Measurements from ENCODE around the gene PCDHA1. TPM values are rescaled to one million over a fixed set of nuclear protein-coding genes. Genes with fewer than 3 reads are reported as not detected.

The PCDHA1 gene
- total and polyA plus RNA-seq, 9 of the 15 experiments (the other 6 are each of a cell fraction or from before 2014, with no cell fraction given) = not detected

GRCh38 chr5:140962190-140962589 lies 176.2 kb downstream of the PCDHA1 start:
- Histone ChIP-seq H3K9me1 (ENCODE audit: control insufficient read depth, insufficient read depth, low read length) (no peaks in the 10 kb centered on the region), H3K9me3 (replicated peaks; ENCODE audit: control insufficient read depth, insufficient read depth, low read depth, low read length) (no peaks in the 10 kb centered on the region), H3K27me3 (ENCODE audit: control insufficient read depth in 2 of 2, insufficient read depth in 2 of 2, low read length in 2 of 2) (peaks cover 0 to 10% of the 10 kb centered on the region in 2 experiments; a peak in 1 of 5 replicates), H3K4me1 (replicated peaks in 1 of 2; ENCODE audit: control insufficient read depth in 2 of 2, insufficient read depth in 2 of 2, low read length in 2 of 2) (no peaks in the 10 kb centered on the region; a peak in 1 of 5 replicates), H3K9ac (ENCODE audit: insufficient read depth in 1 of 2, low read depth in 2 of 2, low read length in 2 of 2) (no peak overlapping the region), H4K20me1 (replicated peaks; ENCODE audit: control insufficient read depth, insufficient read depth, low read length) (no peaks in the 10 kb centered on the region), H3K4me2 (ENCODE audit: insufficient read depth, low read length) (no peak overlapping the region), H3K4me3 (no peak overlapping the region), H3K79me2 (ENCODE audit: control insufficient read depth, insufficient read depth, low read length) (no peaks in the 10 kb centered on the region), H3K36me3 (ENCODE audit: control insufficient read depth, insufficient read depth, low read length) (no peaks in the 10 kb centered on the region), H2AFZ (ENCODE audit: low read depth, low read length) (no peak overlapping the region), H3K27ac (ENCODE audit: extremely low read depth, low read depth, low read length) (no peak overlapping the region)
- ATAC-seq (no peak), DNase-seq (ENCODE audit: extremely low read depth in 1 of 4, low spot score in 3 of 4) (no peak), FAIRE-seq (no peak)
- TF ChIP-seq CEBPG (CRISPR knock-in tag; IDR thresholded peaks at IDR 0.05) (no peak), CEBPG (tag; conservative IDR thresholded peaks at IDR 0.05 in 1 of 2, IDR thresholded peaks at IDR 0.05 in 1 of 2) (peak in 1 of 2 experiments; percentile 91; a peak in 2 of 4 replicates), CEBPB (tag; IDR thresholded peaks at IDR 0.05) (peak; percentile 67; the same call in 1 of the 2 replicates), CREM (IDR thresholded peaks at IDR 0.05; ENCODE audit: low read depth) (no peak)
- WGBS (ENCODE audit: insufficient coverage, low coverage, missing lambda C conversion rate) = 0% methylated on average over 1 of the region's 1 CpG
- ChIA-PET POLR2A (no interaction called here), CTCF (ENCODE audit: low intra/inter-chr PET ratio) (no interaction called here)
- intact Hi-C loops (cut with micrococcal nuclease) = no loop called here
- no TSS peak for BruUV-seq (replicated peaks)
- in situ Hi-C loops (cut with MboI) = no loop called here

- H3K27me3 ChIP-seq (ENCODE audit: control insufficient read depth in 2 of 2, insufficient read depth in 2 of 2, low read length in 2 of 2) = peaks cover 0 to 11% of the 10 kb centered on the region in 2 experiments; a peak in 2 of 5 replicates
- no peak overlapping the region for H3K4me3 ChIP-seq
- DNase-seq (ENCODE audit: extremely low read depth in 1 of 4, low spot score in 3 of 4) = no peak
- intact Hi-C loops (cut with micrococcal nuclease) (no loop called here), in situ Hi-C loops (cut with MboI) (no loop called here)
- no peaks in the 10 kb centered on the region for H3K9me3 ChIP-seq (replicated peaks; ENCODE audit: control insufficient read depth, insufficient read depth, low read depth, low read length)
- H3K4me1 ChIP-seq (replicated peaks in 1 of 2; ENCODE audit: control insufficient read depth in 2 of 2, insufficient read depth in 2 of 2, low read length in 2 of 2) = no peaks in the 10 kb centered on the region; a peak in 1 of 5 replicates
- no peak overlapping the region for H3K27ac ChIP-seq (ENCODE audit: extremely low read depth, low read depth, low read length)
- H3K4me2 ChIP-seq (ENCODE audit: insufficient read depth, low read length) = no peak overlapping the region
- H3K9me1 ChIP-seq (ENCODE audit: control insufficient read depth, insufficient read depth, low read length) = no peaks in the 10 kb centered on the region
- CTCF ChIA-PET (ENCODE audit: low intra/inter-chr PET ratio) = no interaction called here
- WGBS (ENCODE audit: insufficient coverage, low coverage, missing lambda C conversion rate) = 0% methylated on average over 3 of the region's 3 CpGs
- H3K36me3 ChIP-seq (ENCODE audit: control insufficient read depth, insufficient read depth, low read length) = no peaks in the 10 kb centered on the region
- no peak for FAIRE-seq
- ATAC-seq = no peak
- no TSS peak for BruUV-seq (replicated peaks)
- POLR2A ChIA-PET = no interaction called here
- H3K9ac ChIP-seq (ENCODE audit: insufficient read depth in 1 of 2, low read depth in 2 of 2, low read length in 2 of 2) = no peak overlapping the region
- no peaks in the 10 kb centered on the region for H3K79me2 ChIP-seq (ENCODE audit: control insufficient read depth, insufficient read depth, low read length)
- H4K20me1 ChIP-seq (replicated peaks; ENCODE audit: control insufficient read depth, insufficient read depth, low read length) = no peaks in the 10 kb centered on the region
- no peak for TF ChIP-seq GABPA (tag; conservative IDR thresholded peaks at IDR 0.05; ENCODE audit: low read depth)
- TF ChIP-seq CC2D1A (IDR thresholded peaks at IDR 0.05) = no peak
- no peak for TF ChIP-seq EGR1 (conservative IDR thresholded peaks at IDR 0.05)
- TF ChIP-seq TCF7 (IDR thresholded peaks at IDR 0.05; ENCODE audit: borderline replicate concordance) = no peak
- TF ChIP-seq ZNF232 (CRISPR knock-in tag; IDR thresholded peaks at IDR 0.05) = no peak
- TF ChIP-seq TFE3 (CRISPR knock-in tag; IDR thresholded peaks at IDR 0.05) = no peak
- no peak for TF ChIP-seq NUFIP1 (IDR thresholded peaks at IDR 0.05; ENCODE audit: partially characterized antibody)
- H2AFZ ChIP-seq (ENCODE audit: low read depth, low read length) = no peak overlapping the region
Observed at GRCh38 chr5:140964356-140964755, 178.4 kb downstream of the PCDHA1 start.

All from K562 (cell line).